Gastroesophageal sphincter (tissue), 4 donors: Measurements from ENCODE around the gene LENG1. TPM values are rescaled to one million over a fixed set of nuclear protein-coding genes. Genes with fewer than 3 reads are reported as not detected.
"Not testable (repeated sequence)": the region's sequence is repeated elsewhere in the genome, so short reads cannot be mapped to it uniquely, and the experiment has no call there.

Source experiments
- ATAC-seq: fragments of 150-250 bp; one replicate; pipeline ENCODE4 v1.9.1; 2016; ENCODE audit warnings: mild to moderate bottlenecking, moderate library complexity
- H3K27ac ChIP-seq, 4 donors: fragments of 200-600 bp; sonication (generic) in 3 of 4; 1 replicate in 3 of 4; 2 replicates in 1 of 4; pipeline ENCODE4 v1.5.1; 2016 to 2019
- H3K27me3 ChIP-seq: fragments of 200-600 bp; sonication (generic); one replicate; pipeline ENCODE4 v1.5.1; 2019
- H3K36me3 ChIP-seq, 2 donors: fragments of 200-600 bp; sonication (generic); one replicate each; pipeline ENCODE4 v1.5.1; 2019; ENCODE audit warnings: control low read depth in 1 of 2
- H3K4me1 ChIP-seq, 3 donors: fragments of 200-600 bp; sonication (generic); 1 replicate in 2 of 3; 2 replicates in 1 of 3; pipeline ENCODE4 v1.5.1; 2016 to 2019; ENCODE audit warnings: control low read depth in 2 of 3
- H3K4me3 ChIP-seq, 2 donors: fragments of 200-600 bp; sonication (generic); one replicate each; pipeline ENCODE4 v1.5.1; 2019; ENCODE audit warnings: mild to moderate bottlenecking in 1 of 2, moderate library complexity in 1 of 2
- H3K9me3 ChIP-seq, 3 donors: fragments of 200-600 bp; sonication (generic); one replicate each; pipeline ENCODE4 v1.5.1; 2017 to 2019; ENCODE audit warnings: control low read depth in 2 of 3
- EP300 ChIP-seq: sonication (generic); formaldehyde crosslinking; IDR thresholded peaks from one replicate; pipeline ENCODE4 v1.6.1; 2017; ENCODE audit warnings: antibody characterized with exemption, mild to moderate bottlenecking
- POLR2A ChIP-seq, 2 donors: fragments of 450-650 bp; IDR thresholded peaks; one replicate each; pipeline ENCODE4 v1.6.1; 2017; ENCODE audit warnings: antibody characterized with exemption in 2 of 2, mild to moderate bottlenecking in 2 of 2, moderate library complexity in 1 of 2
- POLR2AphosphoS5 ChIP-seq: sonication (generic); formaldehyde crosslinking; IDR thresholded peaks from one replicate; pipeline ENCODE4 v1.6.1; 2017; ENCODE audit warnings: antibody characterized with exemption
- WGBS, 2 donors: methylation state at CpG; one replicate each; pipeline ENCODE4 v1.1.5; 2018; ENCODE audit warnings: low coverage in 1 of 2; 5-methylcytosine and 5-hydroxymethylcytosine counted together
- total RNA-seq, 4 donors: library from RNA; depleted of rRNA; stranded (reverse); fragments of >200 nt; gene quantifications; one replicate each; pipeline ENCODE4 v1.1.0, GENCODE V29; 2016
- TF ChIP-seq, protein P1 (sequence below), 4 experiments: fragments of 200-600 bp in 2 of 4; fragments of 450-650 bp in 2 of 4; sonication (generic) in 1 of 4; IDR thresholded peaks; one replicate each; pipeline ENCODE4 v1.5.1; 2017 to 2019; ENCODE audit warnings: antibody characterized with exemption in 4 of 4, mild to moderate bottlenecking in 2 of 4, moderate library complexity in 2 of 4

LENG1 gene
- total RNA-seq, 4 donors from 2014 or later: 8.2 to 12.8 (median 11.1) TPM

DNA sequence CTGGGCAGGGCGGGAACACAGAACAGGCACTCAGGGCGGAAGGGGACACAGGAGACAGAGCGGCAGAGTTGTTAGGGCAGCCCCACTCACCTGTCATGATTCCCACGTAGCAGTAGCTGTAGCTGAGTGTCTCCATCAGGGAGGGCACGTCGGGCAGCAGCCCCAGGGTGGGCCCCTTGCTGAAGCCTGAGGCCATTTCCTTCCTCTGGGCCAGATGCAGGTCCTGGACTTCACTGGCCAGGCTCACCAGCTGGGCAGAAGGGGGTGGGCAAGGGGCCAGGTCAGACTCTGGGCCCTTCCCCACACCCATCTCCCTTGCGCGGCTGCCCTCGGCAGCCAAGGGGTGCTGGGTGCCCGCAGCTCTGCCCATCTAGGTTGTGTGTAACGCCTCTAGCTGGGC is 23.9 kb upstream of the LENG1 start:
- Histone ChIP-seq H3K27me3 (no peaks in the 10 kb centered on the region), H3K9me3 (no peaks in the 10 kb centered on the region), H3K4me3 (no peak overlapping the region), H3K36me3 (peaks cover 0 to 52% of the 10 kb centered on the region in 2 donors), H3K27ac (no peak overlapping the region), H3K4me1 (peaks cover 0 to 8% (median 4%) of the 10 kb centered on the region in 3 donors)
- TF ChIP-seq POLR2AphosphoS5 (no peak), EP300 (no peak), POLR2A (IDR thresholded peaks at IDR 0.05) (no peak)
- TF ChIP-seq, protein P1, sequence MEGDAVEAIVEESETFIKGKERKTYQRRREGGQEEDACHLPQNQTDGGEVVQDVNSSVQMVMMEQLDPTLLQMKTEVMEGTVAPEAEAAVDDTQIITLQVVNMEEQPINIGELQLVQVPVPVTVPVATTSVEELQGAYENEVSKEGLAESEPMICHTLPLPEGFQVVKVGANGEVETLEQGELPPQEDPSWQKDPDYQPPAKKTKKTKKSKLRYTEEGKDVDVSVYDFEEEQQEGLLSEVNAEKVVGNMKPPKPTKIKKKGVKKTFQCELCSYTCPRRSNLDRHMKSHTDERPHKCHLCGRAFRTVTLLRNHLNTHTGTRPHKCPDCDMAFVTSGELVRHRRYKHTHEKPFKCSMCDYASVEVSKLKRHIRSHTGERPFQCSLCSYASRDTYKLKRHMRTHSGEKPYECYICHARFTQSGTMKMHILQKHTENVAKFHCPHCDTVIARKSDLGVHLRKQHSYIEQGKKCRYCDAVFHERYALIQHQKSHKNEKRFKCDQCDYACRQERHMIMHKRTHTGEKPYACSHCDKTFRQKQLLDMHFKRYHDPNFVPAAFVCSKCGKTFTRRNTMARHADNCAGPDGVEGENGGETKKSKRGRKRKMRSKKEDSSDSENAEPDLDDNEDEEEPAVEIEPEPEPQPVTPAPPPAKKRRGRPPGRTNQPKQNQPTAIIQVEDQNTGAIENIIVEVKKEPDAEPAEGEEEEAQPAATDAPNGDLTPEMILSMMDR (IDR thresholded peaks at IDR 0.05): no peak
- no peak for ATAC-seq
- WGBS, 2 donors: 80 to 100% methylated on average over 1 to 2 of the region's 11 CpGs

- 78 to 79% methylated on average over 3 of the region's 3 CpGs for WGBS, 2 donors
- not testable (repeated sequence) for H3K4me3 ChIP-seq, H3K27ac ChIP-seq, H3K9me3 ChIP-seq, H3K27me3 ChIP-seq, ATAC-seq, H3K4me1 ChIP-seq
- peaks cover 0 to 55% of the 10 kb centered on the region in 2 donors for H3K36me3 ChIP-seq
Observed at GRCh38 chr19:54181894-54182293, 22.4 kb upstream of the LENG1 start.

DNA sequence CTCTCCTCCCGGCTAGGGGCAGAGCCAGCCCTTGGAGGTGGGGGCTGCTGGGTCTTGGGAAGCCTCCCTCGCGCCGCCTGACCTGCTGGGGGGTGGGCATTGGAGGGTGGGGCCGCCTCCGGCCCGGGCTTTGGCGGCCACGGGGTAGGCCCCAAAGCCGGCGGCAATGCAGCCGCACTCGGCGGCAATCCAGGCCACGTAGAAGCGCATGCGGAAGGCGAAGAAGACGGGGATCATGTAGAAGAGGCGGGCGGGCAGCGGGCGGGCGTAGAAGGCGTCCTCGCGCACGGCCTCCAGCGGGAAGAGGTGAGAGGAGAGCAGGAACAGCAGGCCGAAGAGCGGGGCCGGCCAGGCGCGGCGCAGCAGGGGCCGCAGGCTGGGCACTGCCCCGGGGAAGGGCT is 21.2 kb upstream of the LENG1 start:
- TF ChIP-seq POLR2AphosphoS5 (no peak), EP300 (no peak), POLR2A (IDR thresholded peaks at IDR 0.05) (no peak)
- TF ChIP-seq, protein P1 (IDR thresholded peaks at IDR 0.05): no peak
- Histone ChIP-seq H3K9me3 (no peaks in the 10 kb centered on the region), H3K4me1 (no peaks in the 10 kb centered on the region), H3K27me3 (no peaks in the 10 kb centered on the region), H3K4me3 (no peak overlapping the region), H3K36me3 (peaks cover 0 to 56% of the 10 kb centered on the region in 2 donors), H3K27ac (no peak overlapping the region)
- ATAC-seq: no peak
- WGBS, 2 donors: 95% methylated on average over 13 of the region's 37 CpGs; no CpG with 5 or more reads in 1 of the 2 donors

GRCh38 chr19:54179921-54180461 is 20.5 kb upstream of the LENG1 start:
- Histone ChIP-seq H3K4me3 (no peak overlapping the region), H3K27ac (no peak overlapping the region), H3K9me3 (no peaks in the 10 kb centered on the region), H3K27me3 (no peaks in the 10 kb centered on the region), H3K4me1 (no peaks in the 10 kb centered on the region), H3K36me3 (peaks cover 0 to 56% of the 10 kb centered on the region in 2 donors)
- no peak for ATAC-seq
- 40 to 49% methylated on average over 2 to 4 of the region's 10 CpGs for WGBS, 2 donors
- TF ChIP-seq, protein P1 (IDR thresholded peaks at IDR 0.05): no peak
- TF ChIP-seq EP300 (no peak), POLR2A (IDR thresholded peaks at IDR 0.05) (no peak), POLR2AphosphoS5 (no peak)

DNA sequence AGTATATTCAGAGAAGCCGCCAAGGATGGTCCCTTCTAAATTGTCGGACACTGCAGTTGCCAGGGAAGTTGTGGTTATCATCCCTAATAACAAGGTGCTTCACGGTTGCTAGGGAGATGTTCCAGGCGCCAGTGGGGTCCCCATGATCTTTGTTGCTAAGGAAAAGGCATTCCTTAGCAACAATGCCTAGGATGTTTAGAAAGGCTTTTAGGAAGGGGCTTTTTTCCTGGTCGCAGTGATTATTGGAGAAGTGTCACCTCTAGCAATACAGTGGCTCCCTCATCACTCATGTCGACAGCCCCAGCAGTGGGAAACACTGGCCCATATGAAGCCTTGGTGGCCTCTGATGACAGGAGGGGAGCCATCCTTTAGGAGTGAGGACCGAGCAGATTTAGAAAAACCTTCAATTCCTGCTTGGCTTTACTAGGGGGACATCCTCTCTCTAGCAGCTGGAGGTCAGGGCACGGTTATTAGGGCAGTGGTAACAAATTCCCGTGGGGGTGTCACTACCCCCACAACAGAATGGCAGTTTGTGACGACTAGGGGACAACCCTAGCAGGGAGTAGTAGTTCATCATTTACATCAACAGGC is 19.8 kb upstream of the LENG1 start:
- Histone ChIP-seq H3K36me3 (peaks cover 0 to 56% of the 10 kb centered on the region in 2 donors), H3K27ac (no peak overlapping the region), H3K27me3 (peaks cover 4% of the 10 kb centered on the region), H3K4me3 (no peak overlapping the region), H3K9me3 (no peaks in the 10 kb centered on the region), H3K4me1 (no peaks in the 10 kb centered on the region)
- no peak for ATAC-seq
- WGBS, 2 donors: 66 to 80% methylated on average over 2 to 7 of the region's 10 CpGs
- TF ChIP-seq POLR2A (IDR thresholded peaks at IDR 0.05): no peak

GRCh38 chr19:54178581-54179261 is 19.2 kb upstream of the LENG1 start:
- H3K4me3 ChIP-seq: no peak overlapping the region
- no peak for TF ChIP-seq POLR2A (IDR thresholded peaks at IDR 0.05)
- TF ChIP-seq POLR2AphosphoS5: no peak
- TF ChIP-seq EP300: no peak
- TF ChIP-seq, protein P1 (IDR thresholded peaks at IDR 0.05): no peak
- H3K27me3 ChIP-seq: peaks cover 10% of the 10 kb centered on the region
- peak; percentile 67 for ATAC-seq
- peaks cover 0 to 55% of the 10 kb centered on the region in 2 donors for H3K36me3 ChIP-seq
- WGBS, 2 donors: 58 to 86% methylated on average over 1 to 4 of the region's 23 CpGs
- no peaks in the 10 kb centered on the region for H3K4me1 ChIP-seq
- H3K9me3 ChIP-seq: no peaks in the 10 kb centered on the region
- no peak overlapping the region for H3K27ac ChIP-seq
